Endothelial cell of umbilical vein (primary cell): ENCODE results near the gene ATRIP. TPM values are rescaled to one million over a fixed set of nuclear protein-coding genes. Genes with fewer than 3 reads are reported as not detected.

Source experiments
- BruUV-seq: library from RNA; stranded (reverse); fragments of 400-500 nt; replicated peaks from 2 replicates; lab custom pipeline; 2021; lab: Mats Ljungman, UMichigan
- CTCF ChIA-PET: fragments of 300-600, 350-600 bp; sonication (Branson Sonifier 250); formaldehyde crosslinking; loops from one replicate; lab custom pipeline; 2021; ENCODE audit warnings: antibody characterized with exemption, inconsistent platforms; lab: Charles Lee
- POLR2A ChIA-PET: fragments of 300-600, 350-600 bp; sonication (Branson Sonifier 250); formaldehyde crosslinking; loops from one replicate; lab custom pipeline; 2021; ENCODE audit warnings: antibody characterized with exemption, inconsistent platforms; lab: Charles Lee
- DNase-seq: peaks from one replicate; pipeline ENCODE4 v3.0.0-alpha.2; 2011; ENCODE audit warnings: low read depth, low spot score
- FAIRE-seq: peaks from 2 replicates; lab custom pipeline; 2011; peaks lifted over from hg19 to GRCh38; lab: Jason Lieb, UNC
- H2AFZ ChIP-seq: 2 replicates; pipeline ENCODE4 v1.6.0; 2012; ENCODE audit warnings: low read depth, low read length, control low read depth, inconsistent platforms
- H3K27ac ChIP-seq: 2 replicates; pipeline ENCODE4 v1.5.1; 2011; ENCODE audit warnings: low read depth, mild to moderate bottlenecking, control low read depth, low read length, moderate library complexity; ENCODE audit not compliant: insufficient read depth
- H3K27me3 ChIP-seq, 2 experiments: 2 replicates each; pipeline versions ENCODE4 v1.6.0 to v1.6.1; 2011; ENCODE audit warnings: low read length in 2 of 2, mixed read lengths in 1 of 2; ENCODE audit not compliant: control insufficient read depth in 2 of 2, insufficient read depth in 2 of 2
- H3K36me3 ChIP-seq, 2 experiments: 2 replicates in 1 of 2; 3 replicates in 1 of 2; pipeline ENCODE4 v1.5.1; 2011; ENCODE audit warnings: low read length in 2 of 2, mild to moderate bottlenecking in 1 of 2, moderate library complexity in 1 of 2; ENCODE audit not compliant: control insufficient read depth in 2 of 2, insufficient read depth in 2 of 2; ENCODE audit errors: extremely low read depth in 1 of 2
- H3K4me1 ChIP-seq: 3 replicates; pipeline ENCODE4 v1.5.1; 2011; ENCODE audit warnings: mild to moderate bottlenecking, low read length; ENCODE audit not compliant: control insufficient read depth, insufficient read depth; ENCODE audit errors: extremely low read depth
- H3K4me2 ChIP-seq: 2 replicates; pipeline ENCODE4 v1.6.1; 2011; ENCODE audit warnings: low read length, control low read depth, mixed read lengths; ENCODE audit not compliant: insufficient read depth
- H3K4me3 ChIP-seq, 3 experiments: fragments of 200-600 bp in 1 of 3; sonication (generic), shearing (Covaris generic) in 1 of 3; replicated peaks in 1 of 3; 2 replicates each; pipeline ENCODE4 v1.5.1; 2011 to 2016; ENCODE audit warnings: control low read depth in 3 of 3, low read length in 3 of 3, mild to moderate bottlenecking in 2 of 3, inconsistent platforms in 1 of 3, low read depth in 1 of 3, moderate library complexity in 1 of 3; ENCODE audit not compliant: insufficient read depth in 1 of 3
- H3K79me2 ChIP-seq: 2 replicates; pipeline ENCODE4 v1.6.0; 2012; ENCODE audit warnings: low read length, inconsistent platforms; ENCODE audit not compliant: control insufficient read depth, insufficient read depth
- H3K9ac ChIP-seq: replicated peaks from 2 replicates; pipeline ENCODE3; 2011; ENCODE audit warnings: low read length, control low read depth; ENCODE audit not compliant: insufficient read depth; ENCODE audit errors: extremely low read depth
- H3K9me1 ChIP-seq: replicated peaks from 3 replicates; pipeline ENCODE4 v1.6.0; 2011; ENCODE audit warnings: mild to moderate bottlenecking, low read length; ENCODE audit not compliant: control insufficient read depth, insufficient read depth; ENCODE audit errors: extremely low read depth
- H3K9me3 ChIP-seq: replicated peaks from 2 replicates; pipeline ENCODE4 v1.5.1; 2012; ENCODE audit warnings: low read length, inconsistent platforms; ENCODE audit not compliant: control insufficient read depth, insufficient read depth
- H4K20me1 ChIP-seq: replicated peaks from 2 replicates; pipeline ENCODE3; 2011; ENCODE audit warnings: mild to moderate bottlenecking, low read length; ENCODE audit not compliant: control insufficient read depth, insufficient read depth; ENCODE audit errors: extremely low read depth
- CTCF ChIP-seq, 2 donors: IDR thresholded peaks; 1 replicate in 1 of 2; 2 replicates in 1 of 2; pipeline ENCODE4 v1.5.1; 2011; ENCODE audit warnings: low read length in 2 of 2, mild to moderate bottlenecking in 2 of 2, moderate library complexity in 2 of 2, control low read depth in 1 of 2, inconsistent platforms in 1 of 2, low read depth in 1 of 2; ENCODE audit not compliant: insufficient read depth in 1 of 2; ENCODE audit errors: extremely low read depth in 1 of 2
- EZH2 ChIP-seq: IDR thresholded peaks from 2 replicates; pipeline ENCODE4 v1.6.1; 2012; ENCODE audit warnings: borderline replicate concordance, low read depth, mild to moderate bottlenecking, moderate library complexity, low read length, inconsistent platforms; ENCODE audit not compliant: severe bottlenecking
- FOS ChIP-seq: IDR thresholded peaks from 2 replicates; pipeline ENCODE4 v1.6.1; 2011; ENCODE audit warnings: mild to moderate bottlenecking, low read length, moderate library complexity, borderline replicate concordance; ENCODE audit not compliant: insufficient read depth
- GATA2 ChIP-seq: IDR thresholded peaks from 2 replicates; pipeline ENCODE4 v1.7.0; 2011; ENCODE audit warnings: low read depth, mild to moderate bottlenecking, moderate library complexity, mixed read lengths, low read length; ENCODE audit not compliant: insufficient read length, insufficient read depth
- JUN ChIP-seq: IDR thresholded peaks from 2 replicates; pipeline ENCODE4 v1.6.1; 2011; ENCODE audit warnings: borderline replicate concordance, low read depth; ENCODE audit not compliant: insufficient read length, insufficient read depth
- MAX ChIP-seq: IDR thresholded peaks from 2 replicates; pipeline ENCODE4 v1.6.1; 2011; ENCODE audit not compliant: insufficient read depth, insufficient read length
- MYC ChIP-seq: IDR thresholded peaks from one replicate; pipeline ENCODE4 v1.6.1; 2011; ENCODE audit warnings: mild to moderate bottlenecking, low read depth, low read length
- POLR2A ChIP-seq: IDR thresholded peaks from 2 replicates; pipeline ENCODE4 v1.6.1; 2012; ENCODE audit warnings: low read depth, mild to moderate bottlenecking, control low read depth, low read length
- POLR2AphosphoS5 ChIP-seq: IDR thresholded peaks from 2 replicates; pipeline ENCODE4 v1.6.1; 2012; ENCODE audit warnings: low read depth, mild to moderate bottlenecking, control low read depth, low read length, moderate library complexity; ENCODE audit not compliant: insufficient read depth
- dilution Hi-C: fragments of 300-500 bp; cut with MboI; formaldehyde crosslinking; loops from one replicate; pipeline ENCODE4 v1.15.0; 2019; ENCODE audit warnings: low sequenced_read_pairs; ENCODE audit not compliant: extremely low pct_ligation_motif_present
- intact Hi-C: fragments of 100-400 bp; cut with micrococcal nuclease; formaldehyde crosslinking; loops from one replicate; pipeline ENCODE4 v1.10.0; 2022
- polyA plus RNA-seq, 4 experiments: library from polyadenylated mRNA; depleted of rRNA in 3 of 4; stranded (reverse) in 3 of 4; unstranded in 1 of 4; fragments of >200 nt; gene quantifications; 2 replicates each; pipeline versions ENCODE4 v1.2.1 to v1.2.3, GENCODE V29; 2011 to 2012; ENCODE audit warnings: missing spikeins in 1 of 4
- total RNA-seq: library from RNA; stranded (reverse); gene quantifications from 2 replicates; pipeline ENCODE4 v1.2.3, GENCODE V29; 2021

The ATRIP gene
- total and polyA plus RNA-seq, 2 donors (not counting 3 experiments of a cell fraction or from before 2014, with no cell fraction given): 10.6 to 14.7 TPM

- FAIRE-seq (no peak), DNase-seq (no peak)
- CTCF ChIA-PET: interaction anchor here (1.1 to 2.9 kb wide), 5 partner anchors 11 to 22 kb away, joined by 3 to 39 read pairs (median 4); partner anchors contain the start of genes CCDC51 and TMA7
- Histone ChIP-seq H3K4me1 (no peaks in the 10 kb centered on the region), H3K4me2 (no peak overlapping the region), H3K9me1 (no peaks in the 10 kb centered on the region), H3K9me3 (no peaks in the 10 kb centered on the region), H3K27me3 (no peaks in the 10 kb centered on the region), H4K20me1 (no peaks in the 10 kb centered on the region), H2AFZ (no peak overlapping the region), H3K79me2 (no peaks in the 10 kb centered on the region), H3K9ac (no peak overlapping the region), H3K36me3 (peaks cover 0 to 5% of the 10 kb centered on the region in 2 experiments), H3K4me3 (no peak overlapping the region), H3K27ac (no peak overlapping the region)
- TF ChIP-seq MYC: no peak
- no peak for TF ChIP-seq POLR2A
- no peak for TF ChIP-seq MAX
- no peak for TF ChIP-seq JUN
- no peak for TF ChIP-seq GATA2
- TF ChIP-seq POLR2AphosphoS5: no peak
- no peak for TF ChIP-seq FOS
- no peak for TF ChIP-seq EZH2
- TF ChIP-seq CTCF (IDR thresholded peaks at IDR 0.05; ENCODE audit: extremely low read depth in 1 of 2, insufficient read depth in 1 of 2, low read depth in 1 of 2, low read length in 2 of 2): no peak
- dilution Hi-C loops: no loop called here
- intact Hi-C loops: no loop called here
- POLR2A ChIA-PET: no interaction called here
- no TSS peak for BruUV-seq
Measured at GRCh38 chr3:48422681-48423080, 23.9 kb upstream of the ATRIP start.
